ENCODE data around the gene USP3.
"Not testable (repeated sequence)": the region's sequence is repeated elsewhere in the genome, so short reads cannot be mapped to it uniquely, and the experiment has no call there.

The USP3 gene

GRCh38 chr15:63513728-63514127 lies 9.3 kb downstream of the USP3 start:
- DNase-seq: no peak

- DNase-seq: peak; percentile 57 to 73 (median 73)
These were observed 10.1 kb downstream of the USP3 start for GRCh38 chr15:63514531-63514943.

DNA sequence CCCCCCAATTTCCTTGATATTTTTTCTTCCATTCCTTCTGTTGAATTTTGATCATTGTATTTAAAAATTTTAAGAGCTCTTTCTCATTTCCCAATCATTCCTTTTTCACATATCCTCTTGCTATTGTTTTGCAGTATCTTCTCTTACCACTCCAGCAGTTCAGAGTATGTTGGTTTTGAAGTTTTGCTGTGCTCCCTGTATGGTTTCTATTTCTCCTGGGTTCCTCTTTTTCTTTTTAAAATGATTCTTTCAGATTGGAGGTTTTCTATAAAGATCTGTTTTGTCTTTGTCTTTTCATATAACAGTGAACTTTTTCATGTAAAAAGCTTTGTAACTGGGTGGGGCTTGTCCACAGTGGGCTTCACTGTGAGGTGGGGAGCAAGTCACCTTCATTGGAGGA lies 12.8 kb downstream of the USP3 start:
- DNase-seq: no peak

- DNase-seq: no peak
These were observed 13.2 kb downstream of the USP3 start for GRCh38 chr15:63517628-63518027.

DNA sequence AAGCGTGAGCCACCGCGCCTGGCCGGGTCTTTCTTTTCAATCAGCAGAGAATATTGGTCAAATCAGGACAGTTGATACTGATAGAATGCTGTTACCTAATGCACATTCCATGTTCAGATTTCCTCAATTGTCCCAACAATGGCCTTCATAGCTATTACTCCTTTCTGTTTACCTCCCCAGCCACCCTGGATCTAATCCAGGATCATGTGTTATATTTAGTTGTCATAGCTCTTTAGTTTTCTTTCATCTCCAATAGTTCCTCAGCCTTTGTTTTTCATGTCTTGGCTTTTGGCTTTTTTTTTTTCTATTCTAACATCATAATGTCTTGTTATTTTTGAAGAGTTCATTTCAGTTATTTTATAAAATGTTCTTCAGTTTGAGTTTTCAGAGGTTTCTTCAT lies 14.6 kb downstream of the USP3 start:
- DNase-seq: no peak

DNA sequence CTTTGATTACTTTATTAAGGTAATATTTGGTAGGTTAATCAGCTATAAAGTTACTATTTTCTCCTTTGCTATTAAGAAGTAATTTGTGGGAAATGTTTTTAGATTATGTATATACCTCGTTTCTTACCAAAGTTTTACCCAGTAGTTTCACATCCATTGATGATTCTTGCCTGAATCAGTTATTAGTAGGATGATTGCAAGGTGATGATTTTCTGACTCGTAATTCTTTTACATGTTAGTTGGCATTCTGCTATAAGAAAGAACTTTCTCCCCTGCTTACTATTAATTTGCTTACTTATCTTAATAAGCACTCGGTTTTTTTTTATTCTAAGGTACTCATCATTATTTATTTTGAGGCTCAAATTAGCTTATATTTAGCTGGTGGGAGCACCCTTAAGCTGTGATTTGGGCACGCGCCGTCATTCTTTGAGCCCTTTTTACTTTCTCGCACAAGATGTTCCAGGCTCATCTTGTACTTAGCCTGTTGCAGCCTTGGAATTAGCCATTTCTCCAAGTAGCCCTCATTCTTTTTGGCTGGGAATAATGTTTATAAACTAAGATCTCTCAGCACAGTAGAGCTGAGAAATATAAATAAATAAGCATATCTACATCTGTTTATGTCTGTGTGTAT lies 15.3 kb downstream of the USP3 start:
- no peak for DNase-seq

DNA sequence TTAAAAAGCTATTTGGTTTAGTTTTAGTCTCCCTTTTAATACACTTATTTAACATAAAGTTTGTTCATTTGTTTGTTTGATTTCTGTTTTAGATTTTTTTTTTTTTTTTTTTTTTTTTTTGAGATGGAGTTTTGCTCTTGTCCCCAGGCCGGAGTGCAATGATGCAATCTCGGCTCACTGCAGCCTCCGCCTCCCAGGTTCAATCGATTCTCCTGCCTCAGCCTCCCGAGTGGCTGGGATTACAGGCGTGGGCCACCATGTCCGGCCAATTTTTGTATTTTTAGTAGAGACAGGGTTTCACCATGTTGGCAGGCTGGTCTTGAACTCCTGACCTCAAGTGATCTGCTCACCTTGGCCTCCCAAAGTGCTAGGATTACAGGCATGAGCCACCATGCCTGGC lies 16.1 kb downstream of the USP3 start:
- not testable (repeated sequence) for DNase-seq

GRCh38 chr15:63522225-63522578 lies 17.8 kb downstream of the USP3 start:
- no peak for DNase-seq

DNA sequence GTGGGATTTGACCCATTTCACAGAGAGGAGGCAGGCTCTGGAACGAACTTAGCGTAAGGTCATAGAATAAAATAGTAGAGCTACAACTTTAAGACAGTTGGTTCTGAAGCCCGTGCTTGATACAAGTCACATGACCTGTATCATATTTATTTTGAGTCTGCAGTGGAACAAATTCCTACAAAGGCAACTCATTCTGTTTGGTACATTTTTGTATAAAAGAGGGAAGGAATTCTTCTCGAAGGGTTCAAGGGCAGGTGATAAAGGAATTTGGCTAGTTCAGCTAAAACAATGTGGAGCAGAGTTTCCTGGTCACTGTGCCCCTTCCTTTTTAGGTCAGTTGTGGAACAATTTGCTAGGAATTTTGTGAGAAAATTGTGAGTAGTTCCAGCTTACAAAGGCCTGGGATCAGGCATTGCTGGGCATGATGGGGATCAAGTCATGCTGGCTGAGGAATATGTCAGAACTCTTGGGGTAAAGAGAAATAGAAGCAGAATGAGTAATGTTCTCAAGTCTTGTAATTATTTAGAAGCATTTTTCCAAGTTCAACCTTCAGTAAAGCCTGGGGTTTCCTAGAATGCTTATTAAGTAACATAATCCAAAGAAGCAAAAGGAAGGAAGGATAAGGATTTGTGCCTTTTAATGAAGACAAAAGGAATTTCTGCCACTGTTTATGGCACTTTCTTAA lies 19.1 kb downstream of the USP3 start:
- no peak for DNase-seq

GRCh38 chr15:63524316-63525015 lies 20.1 kb downstream of the USP3 start:
- no peak for DNase-seq

DNA sequence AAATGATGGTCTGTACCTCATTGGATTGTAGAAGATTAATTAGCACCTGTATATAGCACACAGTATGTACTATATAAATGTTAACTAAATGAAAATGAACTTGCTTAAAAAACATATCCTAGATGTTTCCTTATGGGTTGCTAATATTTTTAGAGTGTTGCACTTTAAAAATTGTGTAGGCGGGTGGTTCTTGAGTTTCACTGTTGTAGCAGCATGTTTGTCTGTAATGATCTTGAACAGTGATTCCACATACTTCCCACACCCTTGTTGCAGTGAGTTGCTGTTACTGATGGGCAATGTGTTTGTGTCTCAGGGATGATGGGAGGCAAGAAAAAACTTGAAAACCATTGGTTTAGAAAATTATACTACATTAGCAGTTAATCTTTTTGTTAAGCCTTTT lies 22.0 kb downstream of the USP3 start:
- DNase-seq: peak; percentile 36 to 51 (median 43)

DNA sequence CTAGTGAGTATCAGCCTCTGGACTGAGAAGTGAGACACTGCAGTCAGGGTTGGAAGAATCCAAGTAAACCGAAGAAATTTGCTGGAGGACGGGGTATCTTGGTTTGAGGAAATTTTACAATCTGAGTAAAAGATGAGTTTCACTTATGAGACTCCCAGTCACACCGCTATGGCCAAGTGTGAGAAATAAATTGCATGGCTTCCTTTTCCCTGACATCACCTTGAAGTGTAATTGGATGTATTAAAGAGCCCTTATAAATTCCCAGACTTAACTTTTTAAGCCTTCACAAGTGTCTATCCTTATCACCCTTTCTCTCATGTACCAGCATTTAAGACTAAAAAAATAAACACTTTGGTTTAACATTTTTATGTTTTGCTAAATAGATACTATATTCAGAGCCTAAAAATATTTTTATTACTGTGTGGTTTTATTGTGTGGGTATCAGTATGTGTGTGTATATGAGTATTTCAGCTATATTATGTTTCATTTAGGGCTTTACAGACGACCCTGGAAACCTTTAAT lies 23.8 kb downstream of the USP3 start:
- no peak for DNase-seq

GRCh38 chr15:63530235-63530634 lies 25.8 kb downstream of the USP3 start:
- DNase-seq: no peak

DNA sequence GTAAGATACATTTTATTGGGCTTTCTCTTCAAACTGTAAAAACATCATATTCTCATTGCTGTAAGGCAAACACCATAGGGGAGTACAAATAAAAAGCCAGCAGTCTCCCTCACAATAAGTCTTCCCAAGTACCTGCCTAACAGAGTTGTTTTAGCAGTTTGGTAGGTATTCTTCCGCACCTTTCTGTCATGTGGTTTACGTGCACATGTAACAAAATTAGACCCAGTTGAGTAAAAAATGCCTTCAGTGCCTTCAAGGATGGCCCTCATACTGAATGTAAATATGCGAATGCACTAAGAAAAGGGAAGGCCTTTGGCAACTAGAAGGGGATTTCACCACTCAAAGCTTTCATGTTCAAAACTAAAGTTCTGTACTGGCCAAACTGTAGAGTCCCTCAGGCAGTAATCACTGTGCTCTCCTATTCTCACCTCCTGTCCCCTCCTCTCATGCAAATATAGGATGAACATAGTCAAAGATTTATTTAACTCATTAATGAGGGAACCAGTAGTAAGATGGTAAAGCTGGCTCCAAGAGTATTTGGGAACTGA lies 26.4 kb downstream of the USP3 start:
- DNase-seq: peak in 1 of 3 donors; percentile 37

DNA sequence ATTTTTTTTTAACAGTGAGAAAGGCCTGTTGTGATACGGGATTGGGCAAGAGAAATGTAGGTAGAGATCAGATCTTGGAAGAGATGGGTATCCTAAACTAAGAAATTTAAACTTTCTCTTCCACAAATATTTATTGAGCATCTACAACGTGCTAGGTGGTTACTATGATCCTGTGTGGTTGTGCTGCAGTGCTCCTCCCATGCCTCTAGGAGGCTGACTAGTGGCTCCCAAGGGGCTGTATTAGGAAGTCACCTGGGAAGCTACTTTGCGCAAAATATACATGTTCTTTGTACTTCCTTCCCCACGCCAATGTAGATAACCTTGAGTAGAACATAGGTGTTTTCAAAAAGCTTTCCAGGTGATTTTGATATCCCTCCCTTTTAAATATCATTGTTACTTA lies 27.2 kb downstream of the USP3 start:
- no peak for DNase-seq

- DNase-seq: no peak
These were observed 27.9 kb downstream of the USP3 start for GRCh38 chr15:63532307-63532744.

GRCh38 chr15:63534888-63535287 lies 30.5 kb downstream of the USP3 start:
- not testable (repeated sequence) for DNase-seq

DNA sequence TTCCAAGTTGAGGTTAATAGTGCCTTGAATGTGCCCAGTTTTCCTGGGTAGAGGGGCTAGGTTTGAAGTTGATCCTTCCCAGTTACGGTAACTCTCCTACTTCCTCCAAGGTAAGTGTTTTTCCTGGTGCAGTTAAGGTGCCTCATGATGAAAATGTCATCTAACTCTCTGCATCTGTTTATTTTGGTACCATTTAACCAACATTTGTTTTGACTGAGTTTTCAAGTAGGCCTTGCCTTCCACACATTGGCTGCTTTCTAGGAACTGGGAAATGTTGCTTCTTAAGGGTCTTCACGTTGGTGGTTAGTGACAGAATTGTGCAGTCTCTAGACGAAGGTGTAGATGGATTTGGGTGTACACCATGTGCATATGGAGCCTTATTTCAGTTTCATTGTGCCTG lies 31.3 kb downstream of the USP3 start:
- no peak for DNase-seq

DNA sequence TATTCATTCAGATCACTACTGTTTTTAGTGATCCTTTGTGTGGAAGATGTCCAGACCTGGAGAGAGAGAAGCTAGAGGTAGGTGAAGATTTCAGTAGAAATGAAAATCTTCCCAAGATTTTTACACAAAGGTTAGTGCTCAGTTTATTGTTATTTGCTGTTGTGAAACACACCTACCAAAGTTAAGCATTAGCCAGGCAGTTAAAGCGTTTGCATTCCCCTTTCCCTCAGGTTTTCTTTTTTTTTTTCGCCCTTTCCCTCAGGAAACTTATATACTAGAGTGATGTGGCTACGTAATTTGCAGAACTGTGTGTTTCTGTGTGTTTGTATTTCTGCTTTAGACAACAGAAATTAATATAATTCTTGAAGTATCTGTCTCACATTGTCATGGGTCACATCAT lies 34.5 kb downstream of the USP3 start:
- no peak for DNase-seq

GRCh38 chr15:63539521-63539920 lies 35.1 kb downstream of the USP3 start:
- DNase-seq: peak; percentile 54 to 65 (median 64)

GRCh38 chr15:63539998-63540397 lies 35.6 kb downstream of the USP3 start:
- DNase-seq: no peak

- DNase-seq: no peak
These were observed 36.1 kb downstream of the USP3 start for GRCh38 chr15:63540449-63540848.

GRCh38 chr15:63544258-63545026 lies 40.0 kb downstream of the USP3 start:
- DNase-seq: peak; percentile 28 to 69 (median 65)
